Ovary (tissue), 3 donors: ENCODE results near the gene PSG7.
"Not testable (repeated sequence)": the region's sequence is repeated elsewhere in the genome, so short reads cannot be mapped to it uniquely, and the experiment has no call there.

Source experiments
- POLR2A ChIP-seq: fragments of 450-650 bp; IDR thresholded peaks from one replicate; pipeline ENCODE4 v1.6.1; 2017; ENCODE audit warnings: antibody characterized with exemption, mild to moderate bottlenecking, moderate library complexity
- TF ChIP-seq, protein P1 (sequence below), 3 donors: fragments of 450-650 bp in 2 of 3; fragments of 200-600 bp in 1 of 3; IDR thresholded peaks; one replicate each; pipeline versions ENCODE4 v1.5.1 to v1.8.0; 2016 to 2022; ENCODE audit warnings: antibody characterized with exemption in 3 of 3, mild to moderate bottlenecking in 1 of 3
- donor health status: DM: no; HTN: no; CAD: no.

DNA sequence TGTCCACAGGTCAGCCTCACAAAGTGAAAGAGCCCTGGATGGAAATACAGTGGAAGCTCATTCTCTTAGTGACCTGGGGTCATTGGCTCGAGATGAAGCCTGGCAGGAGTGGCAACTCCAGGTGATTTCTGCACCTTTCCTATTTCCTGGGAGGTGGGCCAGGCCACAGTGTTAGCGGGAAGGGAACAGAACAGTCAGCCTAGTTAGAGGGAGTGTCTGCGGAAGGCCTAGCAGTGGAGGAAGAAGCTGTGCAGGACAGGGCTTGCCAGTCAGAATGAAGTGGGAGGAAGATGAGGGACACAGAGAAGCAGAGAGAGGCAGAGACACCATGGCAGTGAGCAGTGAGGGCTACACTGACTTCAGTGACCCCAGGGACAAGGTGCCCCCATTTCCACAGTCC lies 3.6 kb downstream of the PSG7 start:
- TF ChIP-seq, protein P1, sequence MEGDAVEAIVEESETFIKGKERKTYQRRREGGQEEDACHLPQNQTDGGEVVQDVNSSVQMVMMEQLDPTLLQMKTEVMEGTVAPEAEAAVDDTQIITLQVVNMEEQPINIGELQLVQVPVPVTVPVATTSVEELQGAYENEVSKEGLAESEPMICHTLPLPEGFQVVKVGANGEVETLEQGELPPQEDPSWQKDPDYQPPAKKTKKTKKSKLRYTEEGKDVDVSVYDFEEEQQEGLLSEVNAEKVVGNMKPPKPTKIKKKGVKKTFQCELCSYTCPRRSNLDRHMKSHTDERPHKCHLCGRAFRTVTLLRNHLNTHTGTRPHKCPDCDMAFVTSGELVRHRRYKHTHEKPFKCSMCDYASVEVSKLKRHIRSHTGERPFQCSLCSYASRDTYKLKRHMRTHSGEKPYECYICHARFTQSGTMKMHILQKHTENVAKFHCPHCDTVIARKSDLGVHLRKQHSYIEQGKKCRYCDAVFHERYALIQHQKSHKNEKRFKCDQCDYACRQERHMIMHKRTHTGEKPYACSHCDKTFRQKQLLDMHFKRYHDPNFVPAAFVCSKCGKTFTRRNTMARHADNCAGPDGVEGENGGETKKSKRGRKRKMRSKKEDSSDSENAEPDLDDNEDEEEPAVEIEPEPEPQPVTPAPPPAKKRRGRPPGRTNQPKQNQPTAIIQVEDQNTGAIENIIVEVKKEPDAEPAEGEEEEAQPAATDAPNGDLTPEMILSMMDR (IDR thresholded peaks at IDR 0.05): not testable (repeated sequence)
- TF ChIP-seq POLR2A: not testable (repeated sequence)
